ENCODE measurements around the gene NCF2. TPM values are rescaled to one million over a fixed set of nuclear protein-coding genes. Genes with fewer than 3 reads are reported as not detected.

The NCF2 gene
- total and polyA plus RNA-seq, 2 donors (not counting 3 experiments of a cell fraction or from before 2014, with no cell fraction given): 0.03 TPM; not detected in 1

DNA sequence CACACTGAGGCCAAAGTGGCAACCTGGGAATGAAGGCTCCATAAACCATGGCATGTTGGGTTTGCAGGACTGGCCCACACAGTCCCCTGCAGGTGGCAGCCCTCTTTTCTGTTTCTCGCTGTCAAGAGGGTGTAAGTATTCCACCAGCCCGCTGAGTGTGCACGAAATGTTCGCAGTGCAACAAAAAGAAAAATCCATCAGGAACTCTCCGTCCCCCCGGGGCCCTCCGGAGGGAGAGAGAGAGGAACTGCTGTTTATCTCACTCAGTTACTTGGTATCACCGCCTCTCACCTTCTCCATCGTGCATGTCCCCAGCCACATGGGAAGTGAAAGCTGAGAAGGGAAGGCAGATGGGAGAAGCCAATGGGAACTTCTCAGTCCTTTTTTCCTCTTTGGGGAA, 38.3 kb downstream of the NCF2 start:
- Histone ChIP-seq H3K27me3 (ENCODE audit: control insufficient read depth in 2 of 2, insufficient read depth in 2 of 2, low read length in 2 of 2) (no peaks in the 10 kb centered on the region), H3K4me2 (ENCODE audit: insufficient read depth, low read length) (no peak overlapping the region), H3K36me3 (ENCODE audit: control insufficient read depth in 2 of 2, extremely low read depth in 1 of 2, insufficient read depth in 2 of 2, low read length in 2 of 2) (peaks cover 12 to 15% of the 10 kb centered on the region in 2 experiments), H3K79me2 (ENCODE audit: control insufficient read depth, insufficient read depth, low read length) (no peaks in the 10 kb centered on the region), H2AFZ (ENCODE audit: low read depth, low read length) (no peak overlapping the region), H3K4me3 (replicated peaks in 1 of 3; ENCODE audit: insufficient read depth in 1 of 3, low read depth in 1 of 3, low read length in 3 of 3) (no peak overlapping the region), H3K27ac (ENCODE audit: insufficient read depth, low read depth, low read length) (no peak overlapping the region), H3K9me3 (replicated peaks; ENCODE audit: control insufficient read depth, insufficient read depth, low read length) (no peaks in the 10 kb centered on the region), H3K4me1 (ENCODE audit: control insufficient read depth, extremely low read depth, insufficient read depth, low read length) (peaks cover 6% of the 10 kb centered on the region), H3K9ac (replicated peaks; ENCODE audit: extremely low read depth, insufficient read depth, low read length) (no peak overlapping the region), H4K20me1 (replicated peaks; ENCODE audit: control insufficient read depth, extremely low read depth, insufficient read depth, low read length) (no peaks in the 10 kb centered on the region), H3K9me1 (replicated peaks; ENCODE audit: control insufficient read depth, extremely low read depth, insufficient read depth, low read length) (no peaks in the 10 kb centered on the region)
- no peak for TF ChIP-seq MYC (IDR thresholded peaks at IDR 0.05; ENCODE audit: low read depth, low read length)
- TF ChIP-seq POLR2A (IDR thresholded peaks at IDR 0.05; ENCODE audit: low read depth, low read length): no peak
- TF ChIP-seq POLR2AphosphoS5 (IDR thresholded peaks at IDR 0.05; ENCODE audit: insufficient read depth, low read depth, low read length): no peak
- TF ChIP-seq GATA2 (IDR thresholded peaks at IDR 0.05; ENCODE audit: insufficient read depth, insufficient read length, low read depth, low read length): no peak
- TF ChIP-seq, protein P1, sequence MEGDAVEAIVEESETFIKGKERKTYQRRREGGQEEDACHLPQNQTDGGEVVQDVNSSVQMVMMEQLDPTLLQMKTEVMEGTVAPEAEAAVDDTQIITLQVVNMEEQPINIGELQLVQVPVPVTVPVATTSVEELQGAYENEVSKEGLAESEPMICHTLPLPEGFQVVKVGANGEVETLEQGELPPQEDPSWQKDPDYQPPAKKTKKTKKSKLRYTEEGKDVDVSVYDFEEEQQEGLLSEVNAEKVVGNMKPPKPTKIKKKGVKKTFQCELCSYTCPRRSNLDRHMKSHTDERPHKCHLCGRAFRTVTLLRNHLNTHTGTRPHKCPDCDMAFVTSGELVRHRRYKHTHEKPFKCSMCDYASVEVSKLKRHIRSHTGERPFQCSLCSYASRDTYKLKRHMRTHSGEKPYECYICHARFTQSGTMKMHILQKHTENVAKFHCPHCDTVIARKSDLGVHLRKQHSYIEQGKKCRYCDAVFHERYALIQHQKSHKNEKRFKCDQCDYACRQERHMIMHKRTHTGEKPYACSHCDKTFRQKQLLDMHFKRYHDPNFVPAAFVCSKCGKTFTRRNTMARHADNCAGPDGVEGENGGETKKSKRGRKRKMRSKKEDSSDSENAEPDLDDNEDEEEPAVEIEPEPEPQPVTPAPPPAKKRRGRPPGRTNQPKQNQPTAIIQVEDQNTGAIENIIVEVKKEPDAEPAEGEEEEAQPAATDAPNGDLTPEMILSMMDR (IDR thresholded peaks at IDR 0.05; ENCODE audit: extremely low read depth in 1 of 2, insufficient read depth in 1 of 2, low read depth in 1 of 2, low read length in 2 of 2): no peak
- TF ChIP-seq JUN (IDR thresholded peaks at IDR 0.05; ENCODE audit: borderline replicate concordance, insufficient read depth, insufficient read length, low read depth): no peak
- no peak for TF ChIP-seq EZH2 (IDR thresholded peaks at IDR 0.05; ENCODE audit: borderline replicate concordance, low read depth, low read length, severe bottlenecking)
- TF ChIP-seq, protein P2, sequence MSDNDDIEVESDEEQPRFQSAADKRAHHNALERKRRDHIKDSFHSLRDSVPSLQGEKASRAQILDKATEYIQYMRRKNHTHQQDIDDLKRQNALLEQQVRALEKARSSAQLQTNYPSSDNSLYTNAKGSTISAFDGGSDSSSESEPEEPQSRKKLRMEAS (IDR thresholded peaks at IDR 0.05; ENCODE audit: insufficient read depth, insufficient read length): no peak
- TF ChIP-seq FOS (IDR thresholded peaks at IDR 0.05; ENCODE audit: borderline replicate concordance, insufficient read depth, low read length): no peak
- DNase-seq (ENCODE audit: low read depth, low spot score) (no peak), FAIRE-seq (no peak)
- no TSS peak for BruUV-seq (replicated peaks)
- intact Hi-C loops (cut with micrococcal nuclease): no loop called here
- dilution Hi-C loops (cut with MboI; ENCODE audit: extremely low pct_ligation_motif_present, low sequenced_read_pairs): no loop called here
- ChIA-PET POLR2A (no interaction called here), CTCF (interaction anchor here (0.9 kb wide), 1 partner anchor 133 kb away, joined by 3 read pairs; no protein-coding TSS in a partner anchor)

Measured in endothelial cell of umbilical vein (primary cell).